ENCODE measurements around the gene MEIS3. TPM values are rescaled to one million over a fixed set of nuclear protein-coding genes. Genes with fewer than 3 reads are reported as not detected.

MEIS3 gene
- total RNA-seq, 1 experiment from 2014 or later: 35.8 TPM

DNA sequence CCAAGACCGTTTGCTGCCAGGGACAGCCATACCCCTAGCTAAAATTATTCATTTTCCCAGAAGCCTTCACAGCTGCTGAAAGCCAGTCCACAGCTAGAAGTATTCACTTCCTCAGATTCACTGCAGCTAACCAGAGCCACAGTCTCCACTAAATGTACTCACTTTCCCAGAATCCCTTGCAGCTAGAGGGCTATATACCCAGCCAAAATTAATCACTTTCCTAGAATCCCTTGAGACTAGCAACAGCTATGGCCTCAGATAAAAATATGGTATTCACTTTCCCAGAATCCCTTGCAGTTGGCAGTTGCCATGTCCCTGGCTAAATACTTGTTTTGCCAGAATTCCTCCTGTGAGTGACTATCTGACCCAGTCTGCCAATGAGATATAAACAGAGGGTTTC is 13.8 kb upstream of the MEIS3 start:
- TF ChIP-seq EZH2 (IDR thresholded peaks at IDR 0.05): no peak
- no peak for TF ChIP-seq EZH2phosphoT487 (IDR thresholded peaks at IDR 0.05; ENCODE audit: borderline replicate concordance)
- TF ChIP-seq, protein P1, sequence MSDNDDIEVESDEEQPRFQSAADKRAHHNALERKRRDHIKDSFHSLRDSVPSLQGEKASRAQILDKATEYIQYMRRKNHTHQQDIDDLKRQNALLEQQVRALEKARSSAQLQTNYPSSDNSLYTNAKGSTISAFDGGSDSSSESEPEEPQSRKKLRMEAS (IDR thresholded peaks at IDR 0.05): no peak
- TF ChIP-seq ELF1 (IDR thresholded peaks at IDR 0.05; ENCODE audit: borderline replicate concordance, low read depth): no peak
- TF ChIP-seq CEBPB (IDR thresholded peaks at IDR 0.05; ENCODE audit: low read depth): no peak
- no peak for TF ChIP-seq CBX3 (IDR thresholded peaks at IDR 0.05; ENCODE audit: low read depth)
- no peak for TF ChIP-seq RAD21 (IDR thresholded peaks at IDR 0.05; ENCODE audit: low read depth)
- TF ChIP-seq, protein P2, sequence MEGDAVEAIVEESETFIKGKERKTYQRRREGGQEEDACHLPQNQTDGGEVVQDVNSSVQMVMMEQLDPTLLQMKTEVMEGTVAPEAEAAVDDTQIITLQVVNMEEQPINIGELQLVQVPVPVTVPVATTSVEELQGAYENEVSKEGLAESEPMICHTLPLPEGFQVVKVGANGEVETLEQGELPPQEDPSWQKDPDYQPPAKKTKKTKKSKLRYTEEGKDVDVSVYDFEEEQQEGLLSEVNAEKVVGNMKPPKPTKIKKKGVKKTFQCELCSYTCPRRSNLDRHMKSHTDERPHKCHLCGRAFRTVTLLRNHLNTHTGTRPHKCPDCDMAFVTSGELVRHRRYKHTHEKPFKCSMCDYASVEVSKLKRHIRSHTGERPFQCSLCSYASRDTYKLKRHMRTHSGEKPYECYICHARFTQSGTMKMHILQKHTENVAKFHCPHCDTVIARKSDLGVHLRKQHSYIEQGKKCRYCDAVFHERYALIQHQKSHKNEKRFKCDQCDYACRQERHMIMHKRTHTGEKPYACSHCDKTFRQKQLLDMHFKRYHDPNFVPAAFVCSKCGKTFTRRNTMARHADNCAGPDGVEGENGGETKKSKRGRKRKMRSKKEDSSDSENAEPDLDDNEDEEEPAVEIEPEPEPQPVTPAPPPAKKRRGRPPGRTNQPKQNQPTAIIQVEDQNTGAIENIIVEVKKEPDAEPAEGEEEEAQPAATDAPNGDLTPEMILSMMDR (IDR thresholded peaks at IDR 0.05 in 2 of 3, conservative IDR thresholded peaks at IDR 0.05 in 1 of 3; ENCODE audit: borderline replicate concordance in 1 of 3, insufficient read depth in 1 of 3, low read depth in 2 of 3, low read length in 2 of 3): no peak
- TF ChIP-seq POLR2AphosphoS5 (IDR thresholded peaks at IDR 0.05; ENCODE audit: low read depth, low read length): no peak
- no peak for TF ChIP-seq SRF (IDR thresholded peaks at IDR 0.05; ENCODE audit: low read depth)
- TF ChIP-seq, protein P3, sequence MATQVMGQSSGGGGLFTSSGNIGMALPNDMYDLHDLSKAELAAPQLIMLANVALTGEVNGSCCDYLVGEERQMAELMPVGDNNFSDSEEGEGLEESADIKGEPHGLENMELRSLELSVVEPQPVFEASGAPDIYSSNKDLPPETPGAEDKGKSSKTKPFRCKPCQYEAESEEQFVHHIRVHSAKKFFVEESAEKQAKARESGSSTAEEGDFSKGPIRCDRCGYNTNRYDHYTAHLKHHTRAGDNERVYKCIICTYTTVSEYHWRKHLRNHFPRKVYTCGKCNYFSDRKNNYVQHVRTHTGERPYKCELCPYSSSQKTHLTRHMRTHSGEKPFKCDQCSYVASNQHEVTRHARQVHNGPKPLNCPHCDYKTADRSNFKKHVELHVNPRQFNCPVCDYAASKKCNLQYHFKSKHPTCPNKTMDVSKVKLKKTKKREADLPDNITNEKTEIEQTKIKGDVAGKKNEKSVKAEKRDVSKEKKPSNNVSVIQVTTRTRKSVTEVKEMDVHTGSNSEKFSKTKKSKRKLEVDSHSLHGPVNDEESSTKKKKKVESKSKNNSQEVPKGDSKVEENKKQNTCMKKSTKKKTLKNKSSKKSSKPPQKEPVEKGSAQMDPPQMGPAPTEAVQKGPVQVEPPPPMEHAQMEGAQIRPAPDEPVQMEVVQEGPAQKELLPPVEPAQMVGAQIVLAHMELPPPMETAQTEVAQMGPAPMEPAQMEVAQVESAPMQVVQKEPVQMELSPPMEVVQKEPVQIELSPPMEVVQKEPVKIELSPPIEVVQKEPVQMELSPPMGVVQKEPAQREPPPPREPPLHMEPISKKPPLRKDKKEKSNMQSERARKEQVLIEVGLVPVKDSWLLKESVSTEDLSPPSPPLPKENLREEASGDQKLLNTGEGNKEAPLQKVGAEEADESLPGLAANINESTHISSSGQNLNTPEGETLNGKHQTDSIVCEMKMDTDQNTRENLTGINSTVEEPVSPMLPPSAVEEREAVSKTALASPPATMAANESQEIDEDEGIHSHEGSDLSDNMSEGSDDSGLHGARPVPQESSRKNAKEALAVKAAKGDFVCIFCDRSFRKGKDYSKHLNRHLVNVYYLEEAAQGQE (IDR thresholded peaks at IDR 0.05; ENCODE audit: low read depth): no peak
- no peak for TF ChIP-seq ZFX (IDR thresholded peaks at IDR 0.05)
- TF ChIP-seq FOSL1 (IDR thresholded peaks at IDR 0.05; ENCODE audit: low read depth): no peak
- TF ChIP-seq, protein P4, sequence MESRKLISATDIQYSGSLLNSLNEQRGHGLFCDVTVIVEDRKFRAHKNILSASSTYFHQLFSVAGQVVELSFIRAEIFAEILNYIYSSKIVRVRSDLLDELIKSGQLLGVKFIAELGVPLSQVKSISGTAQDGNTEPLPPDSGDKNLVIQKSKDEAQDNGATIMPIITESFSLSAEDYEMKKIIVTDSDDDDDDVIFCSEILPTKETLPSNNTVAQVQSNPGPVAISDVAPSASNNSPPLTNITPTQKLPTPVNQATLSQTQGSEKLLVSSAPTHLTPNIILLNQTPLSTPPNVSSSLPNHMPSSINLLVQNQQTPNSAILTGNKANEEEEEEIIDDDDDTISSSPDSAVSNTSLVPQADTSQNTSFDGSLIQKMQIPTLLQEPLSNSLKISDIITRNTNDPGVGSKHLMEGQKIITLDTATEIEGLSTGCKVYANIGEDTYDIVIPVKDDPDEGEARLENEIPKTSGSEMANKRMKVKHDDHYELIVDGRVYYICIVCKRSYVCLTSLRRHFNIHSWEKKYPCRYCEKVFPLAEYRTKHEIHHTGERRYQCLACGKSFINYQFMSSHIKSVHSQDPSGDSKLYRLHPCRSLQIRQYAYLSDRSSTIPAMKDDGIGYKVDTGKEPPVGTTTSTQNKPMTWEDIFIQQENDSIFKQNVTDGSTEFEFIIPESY (IDR thresholded peaks at IDR 0.05; ENCODE audit: extremely low read depth, insufficient replicate concordance, low read length): no peak
- no peak for TF ChIP-seq TCF7L2 (IDR thresholded peaks at IDR 0.05; ENCODE audit: borderline replicate concordance, extremely low read depth, insufficient read depth, insufficient read length)
- no peak for TF ChIP-seq ZNF274 (IDR thresholded peaks at IDR 0.05; ENCODE audit: low read depth, low read length)
- TF ChIP-seq SP1 (IDR thresholded peaks at IDR 0.05; ENCODE audit: low read depth): no peak
- TF ChIP-seq SIN3A (IDR thresholded peaks at IDR 0.05; ENCODE audit: low read depth): no peak
- TF ChIP-seq, protein P5, sequence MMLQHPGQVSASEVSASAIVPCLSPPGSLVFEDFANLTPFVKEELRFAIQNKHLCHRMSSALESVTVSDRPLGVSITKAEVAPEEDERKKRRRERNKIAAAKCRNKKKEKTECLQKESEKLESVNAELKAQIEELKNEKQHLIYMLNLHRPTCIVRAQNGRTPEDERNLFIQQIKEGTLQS (IDR thresholded peaks at IDR 0.05): no peak
- no peak for TF ChIP-seq YY1 (IDR thresholded peaks at IDR 0.05; ENCODE audit: extremely low read depth, insufficient replicate concordance, low read depth, low read length)
- H3K9me2 ChIP-seq (ENCODE audit: insufficient read depth): no peaks in the 10 kb centered on the region
- no peaks in the 10 kb centered on the region for H3K9me3 ChIP-seq (ENCODE audit: control insufficient read depth in 1 of 2, insufficient read depth in 1 of 2, low read depth in 1 of 2, low read length in 2 of 2)
- no peaks in the 10 kb centered on the region for H3K27me3 ChIP-seq (ENCODE audit: insufficient read depth, low read length)
- H3K9ac ChIP-seq (ENCODE audit: low read length): no peak overlapping the region
- H2AFZ ChIP-seq (ENCODE audit: low read depth, low read length, poor library complexity, severe bottlenecking): peak overlapping the region; percentile 54
- no peaks in the 10 kb centered on the region for H3K36me3 ChIP-seq (ENCODE audit: control insufficient read depth in 1 of 2, insufficient read depth in 2 of 2, low read length in 2 of 2)
- H3K27ac ChIP-seq (ENCODE audit: low read depth, low read length): no peak overlapping the region
- no peaks in the 10 kb centered on the region for H3K79me2 ChIP-seq (ENCODE audit: insufficient read depth, low read length)
- intact Hi-C loops (cut with micrococcal nuclease): loop anchor here (5.0 kb wide), 1 partner anchor 359 kb away; no protein-coding TSS in a partner anchor
- no peak overlapping the region for H3K4me2 ChIP-seq (ENCODE audit: low read length)
- peaks cover 8 to 17% of the 10 kb centered on the region in 2 experiments; a peak in 3 of 4 replicates for H3K4me1 ChIP-seq (ENCODE audit: control insufficient read depth in 1 of 2, insufficient read depth in 2 of 2, low read length in 2 of 2)
- RAD21 ChIA-PET (ENCODE audit: low non-redundant PET in 1 of 2, low total read pairs in 2 of 2, uncharacterized antibody in 2 of 2, unreplicated experiment in 2 of 2): no interaction called here
- DNase-seq (ENCODE audit: low read depth, low spot score): no peak
- no peaks in the 10 kb centered on the region for H4K20me1 ChIP-seq (ENCODE audit: insufficient read depth)
- no TSS peak for BruUV-seq (replicated peaks)
- no peak for ATAC-seq
- CTCF ChIA-PET: interaction anchor here (1.3 to 2.0 kb wide), 3 partner anchors 265 to 275 kb away, joined by 4 to 8 read pairs (median 7); no protein-coding TSS in a partner anchor
- no peak overlapping the region for H3K4me3 ChIP-seq (replicated peaks in 1 of 2; ENCODE audit: low read depth in 1 of 2, low read length in 2 of 2)
- POLR2A ChIA-PET: no interaction called here
